WTC11 (cell line): Measurements from ENCODE around the gene CANX. TPM values are rescaled to one million over a fixed set of nuclear protein-coding genes. Genes with fewer than 3 reads are reported as not detected.

ENCODE experiments used
- ATAC-seq: fragments of 200-7000 bp; cut with Tn5 transposase; 2 replicates; pipeline ENCODE4 v1.10.0; 2021; ENCODE audit warnings: mild to moderate bottlenecking, moderate library complexity
- CTCF ChIA-PET: fragments of 300-600 bp; sonication (Branson Sonifier 250); formaldehyde crosslinking; loops from one replicate; lab custom pipeline; 2021; ENCODE audit warnings: antibody characterized with exemption; lab: Charles Lee
- POLR2A ChIA-PET: fragments of 350-600 bp; sonication (Branson Sonifier 250); formaldehyde crosslinking; loops from one replicate; lab custom pipeline; 2021; ENCODE audit warnings: antibody characterized with exemption; lab: Charles Lee
- DNase-seq: peaks from one replicate; pipeline ENCODE4 v3.0.0; 2021; ENCODE audit warnings: low spot score
- H3K27ac Mint-ChIP-seq: 2 replicates; pipeline ENCODE4 v1.8.0; 2021; ENCODE audit warnings: mixed read lengths
- H3K27me3 Mint-ChIP-seq: 2 replicates; pipeline ENCODE4 v1.8.0; 2021; ENCODE audit warnings: low read depth, mild to moderate bottlenecking, moderate library complexity, mixed read lengths
- H3K36me3 Mint-ChIP-seq: 2 replicates; pipeline ENCODE4 v1.8.0; 2021; ENCODE audit warnings: mixed read lengths
- H3K4me1 Mint-ChIP-seq: 2 replicates; pipeline ENCODE4 v1.8.0; 2022; ENCODE audit warnings: mixed read lengths
- H3K4me3 Mint-ChIP-seq: 2 replicates; pipeline ENCODE4 v1.8.0; 2021; ENCODE audit warnings: mild to moderate bottlenecking, moderate library complexity, mixed read lengths
- H3K9me3 Mint-ChIP-seq: 2 replicates; pipeline ENCODE4 v1.8.0; 2021; ENCODE audit warnings: mixed read lengths
- CBFB ChIP-seq: sonication (generic); formaldehyde crosslinking; IDR thresholded peaks from 2 replicates; pipeline ENCODE4 v1.8.1; 2022; ENCODE audit warnings: mild to moderate bottlenecking, low read depth, missing genetic modification reagents
- CREM ChIP-seq: sonication (generic); formaldehyde crosslinking; IDR thresholded peaks from 2 replicates; pipeline ENCODE4 v1.8.1; 2022; ENCODE audit warnings: mild to moderate bottlenecking, missing genetic modification reagents, moderate library complexity
- FOXJ3 ChIP-seq: sonication (generic); formaldehyde crosslinking; IDR thresholded peaks from 2 replicates; pipeline ENCODE4 v1.9.0; 2021; ENCODE audit warnings: missing genetic modification reagents, mild to moderate bottlenecking, borderline replicate concordance
- FOXP1 ChIP-seq: sonication (generic); formaldehyde crosslinking; IDR thresholded peaks from 2 replicates; pipeline ENCODE4 v1.8.0; 2022; ENCODE audit warnings: missing genetic modification reagents, mild to moderate bottlenecking, moderate library complexity, borderline replicate concordance
- GTF2I ChIP-seq: fragments of 250-450 bp; sonication (Bioruptor Pico); conservative IDR thresholded peaks from 2 replicates; pipeline ENCODE4 v1.4.0; 2021; ENCODE audit warnings: mild to moderate bottlenecking
- JUN ChIP-seq: sonication (generic); formaldehyde crosslinking; IDR thresholded peaks from 2 replicates; pipeline ENCODE4 v1.8.0; 2023; ENCODE audit warnings: mild to moderate bottlenecking, missing genetic modification reagents
- OVOL2 ChIP-seq: fragments of 250-450 bp; sonication (Bioruptor Pico); IDR thresholded peaks from 2 replicates; pipeline ENCODE4 v1.9.0; 2021; ENCODE audit warnings: mild to moderate bottlenecking, borderline replicate concordance
- SP1 ChIP-seq: sonication (generic); formaldehyde crosslinking; conservative IDR thresholded peaks from 2 replicates; pipeline ENCODE4 v1.8.1; 2022; ENCODE audit warnings: missing genetic modification reagents
- TCF7 ChIP-seq: sonication (generic); formaldehyde crosslinking; IDR thresholded peaks from 2 replicates; pipeline ENCODE4 v1.8.0; 2022; ENCODE audit warnings: mild to moderate bottlenecking, low read depth, missing genetic modification reagents, moderate library complexity
- TEAD1 ChIP-seq: sonication (generic); formaldehyde crosslinking; IDR thresholded peaks from 2 replicates; pipeline ENCODE4 v1.8.0; 2022; ENCODE audit warnings: mild to moderate bottlenecking, missing genetic modification reagents
- TP53 ChIP-seq: sonication (generic); formaldehyde crosslinking; IDR thresholded peaks from 2 replicates; pipeline ENCODE4 v1.8.1; 2023; ENCODE audit warnings: mild to moderate bottlenecking, missing genetic modification reagents
- ZNF219 ChIP-seq: sonication (generic); formaldehyde crosslinking; IDR thresholded peaks from 2 replicates; pipeline ENCODE4 v1.8.0; 2023; ENCODE audit warnings: missing genetic modification reagents, mild to moderate bottlenecking, borderline replicate concordance
- ZNF416 ChIP-seq: fragments of 250-450 bp; sonication (Bioruptor Pico); IDR thresholded peaks from 2 replicates; pipeline ENCODE4 v1.9.0; 2021; ENCODE audit warnings: mild to moderate bottlenecking, inconsistent platforms
- total RNA-seq: library from RNA; stranded (reverse); gene quantifications from 3 replicates; pipeline ENCODE4 v1.2.3, GENCODE V29; 2021
- TF ChIP-seq, protein P1 (sequence below): fragments of 250-450 bp; sonication (Bioruptor Pico); IDR thresholded peaks from 2 replicates; pipeline ENCODE4 v1.8.0; 2021; ENCODE audit warnings: mild to moderate bottlenecking
- TF ChIP-seq, protein P2 (sequence below): sonication (generic); formaldehyde crosslinking; IDR thresholded peaks from 2 replicates; pipeline ENCODE4 v1.8.1; 2023; ENCODE audit warnings: mild to moderate bottlenecking, moderate library complexity, missing genetic modification reagents
- TF ChIP-seq, protein P3 (sequence below): sonication (generic); formaldehyde crosslinking; IDR thresholded peaks from 2 replicates; pipeline ENCODE4 v1.8.1; 2023; ENCODE audit warnings: mild to moderate bottlenecking, missing genetic modification reagents
- TF ChIP-seq, protein P4 (sequence below): sonication (generic); formaldehyde crosslinking; IDR thresholded peaks from 2 replicates; pipeline ENCODE4 v1.8.0; 2022; ENCODE audit warnings: missing genetic modification reagents
- TF ChIP-seq, protein P5 (sequence below): sonication (generic); formaldehyde crosslinking; IDR thresholded peaks from 2 replicates; pipeline ENCODE4 v1.8.1; 2022; ENCODE audit warnings: mild to moderate bottlenecking, moderate library complexity, missing genetic modification reagents
- TF ChIP-seq, protein P6 (sequence below): fragments of 250-450 bp; sonication (Bioruptor Pico); IDR thresholded peaks from 2 replicates; pipeline ENCODE4 v1.9.0; 2021; ENCODE audit warnings: mild to moderate bottlenecking

CANX gene
- total RNA-seq, 1 experiment from 2014 or later = 611 TPM

DNA sequence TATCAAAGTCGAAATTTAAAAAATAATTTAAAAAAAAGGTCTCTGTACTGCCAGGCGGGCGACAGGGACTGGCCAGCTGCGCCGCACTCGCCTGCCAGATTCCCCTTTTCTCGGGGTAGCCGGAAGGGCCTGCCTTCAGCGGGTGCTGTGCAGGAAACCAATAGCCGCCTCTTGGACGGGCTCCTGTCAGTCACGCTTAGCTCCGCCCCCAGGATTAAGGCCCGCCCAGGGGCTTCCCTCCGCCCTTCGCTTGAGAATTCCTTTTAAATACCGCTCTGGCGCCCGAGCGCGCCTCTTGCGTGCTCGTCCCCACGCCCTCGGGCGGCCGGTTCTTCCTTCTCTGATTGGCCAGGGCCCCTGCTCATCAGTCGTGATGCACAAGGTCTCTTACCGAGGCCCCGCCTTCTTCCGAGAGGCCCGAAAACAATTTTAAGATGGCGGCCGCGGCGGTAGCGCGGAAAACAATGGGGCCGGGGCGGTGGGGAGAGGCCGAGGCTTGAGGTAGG is 33.7 kb downstream of the CANX start, which contains the start of gene MAML1 (continued):
- TF ChIP-seq, protein P1, sequence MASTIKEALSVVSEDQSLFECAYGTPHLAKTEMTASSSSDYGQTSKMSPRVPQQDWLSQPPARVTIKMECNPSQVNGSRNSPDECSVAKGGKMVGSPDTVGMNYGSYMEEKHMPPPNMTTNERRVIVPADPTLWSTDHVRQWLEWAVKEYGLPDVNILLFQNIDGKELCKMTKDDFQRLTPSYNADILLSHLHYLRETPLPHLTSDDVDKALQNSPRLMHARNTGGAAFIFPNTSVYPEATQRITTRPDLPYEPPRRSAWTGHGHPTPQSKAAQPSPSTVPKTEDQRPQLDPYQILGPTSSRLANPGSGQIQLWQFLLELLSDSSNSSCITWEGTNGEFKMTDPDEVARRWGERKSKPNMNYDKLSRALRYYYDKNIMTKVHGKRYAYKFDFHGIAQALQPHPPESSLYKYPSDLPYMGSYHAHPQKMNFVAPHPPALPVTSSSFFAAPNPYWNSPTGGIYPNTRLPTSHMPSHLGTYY = 0 out of 2 replicates have a peak, but pooled peaks have one; percentile 5
- no peak for TF ChIP-seq OVOL2
- TF ChIP-seq FOXP1 (CRISPR knock-in tag) = no peak
- TF ChIP-seq, protein P2, sequence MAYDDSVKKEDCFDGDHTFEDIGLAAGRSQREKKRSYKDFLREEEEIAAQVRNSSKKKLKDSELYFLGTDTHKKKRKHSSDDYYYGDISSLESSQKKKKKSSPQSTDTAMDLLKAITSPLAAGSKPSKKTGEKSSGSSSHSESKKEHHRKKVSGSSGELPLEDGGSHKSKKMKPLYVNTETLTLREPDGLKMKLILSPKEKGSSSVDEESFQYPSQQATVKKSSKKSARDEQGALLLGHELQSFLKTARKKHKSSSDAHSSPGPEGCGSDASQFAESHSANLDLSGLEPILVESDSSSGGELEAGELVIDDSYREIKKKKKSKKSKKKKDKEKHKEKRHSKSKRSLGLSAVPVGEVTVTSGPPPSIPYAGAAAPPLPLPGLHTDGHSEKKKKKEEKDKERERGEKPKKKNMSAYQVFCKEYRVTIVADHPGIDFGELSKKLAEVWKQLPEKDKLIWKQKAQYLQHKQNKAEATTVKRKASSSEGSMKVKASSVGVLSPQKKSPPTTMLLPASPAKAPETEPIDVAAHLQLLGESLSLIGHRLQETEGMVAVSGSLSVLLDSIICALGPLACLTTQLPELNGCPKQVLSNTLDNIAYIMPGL = no peak
- no peak for TF ChIP-seq GTF2I (CRISPR knock-in tag)
- no peak for TF ChIP-seq CBFB (CRISPR knock-in tag)
- TF ChIP-seq, protein P3, sequence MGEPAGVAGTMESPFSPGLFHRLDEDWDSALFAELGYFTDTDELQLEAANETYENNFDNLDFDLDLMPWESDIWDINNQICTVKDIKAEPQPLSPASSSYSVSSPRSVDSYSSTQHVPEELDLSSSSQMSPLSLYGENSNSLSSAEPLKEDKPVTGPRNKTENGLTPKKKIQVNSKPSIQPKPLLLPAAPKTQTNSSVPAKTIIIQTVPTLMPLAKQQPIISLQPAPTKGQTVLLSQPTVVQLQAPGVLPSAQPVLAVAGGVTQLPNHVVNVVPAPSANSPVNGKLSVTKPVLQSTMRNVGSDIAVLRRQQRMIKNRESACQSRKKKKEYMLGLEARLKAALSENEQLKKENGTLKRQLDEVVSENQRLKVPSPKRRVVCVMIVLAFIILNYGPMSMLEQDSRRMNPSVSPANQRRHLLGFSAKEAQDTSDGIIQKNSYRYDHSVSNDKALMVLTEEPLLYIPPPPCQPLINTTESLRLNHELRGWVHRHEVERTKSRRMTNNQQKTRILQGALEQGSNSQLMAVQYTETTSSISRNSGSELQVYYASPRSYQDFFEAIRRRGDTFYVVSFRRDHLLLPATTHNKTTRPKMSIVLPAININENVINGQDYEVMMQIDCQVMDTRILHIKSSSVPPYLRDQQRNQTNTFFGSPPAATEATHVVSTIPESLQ (CRISPR knock-in tag) = no peak
- TF ChIP-seq, protein P4, sequence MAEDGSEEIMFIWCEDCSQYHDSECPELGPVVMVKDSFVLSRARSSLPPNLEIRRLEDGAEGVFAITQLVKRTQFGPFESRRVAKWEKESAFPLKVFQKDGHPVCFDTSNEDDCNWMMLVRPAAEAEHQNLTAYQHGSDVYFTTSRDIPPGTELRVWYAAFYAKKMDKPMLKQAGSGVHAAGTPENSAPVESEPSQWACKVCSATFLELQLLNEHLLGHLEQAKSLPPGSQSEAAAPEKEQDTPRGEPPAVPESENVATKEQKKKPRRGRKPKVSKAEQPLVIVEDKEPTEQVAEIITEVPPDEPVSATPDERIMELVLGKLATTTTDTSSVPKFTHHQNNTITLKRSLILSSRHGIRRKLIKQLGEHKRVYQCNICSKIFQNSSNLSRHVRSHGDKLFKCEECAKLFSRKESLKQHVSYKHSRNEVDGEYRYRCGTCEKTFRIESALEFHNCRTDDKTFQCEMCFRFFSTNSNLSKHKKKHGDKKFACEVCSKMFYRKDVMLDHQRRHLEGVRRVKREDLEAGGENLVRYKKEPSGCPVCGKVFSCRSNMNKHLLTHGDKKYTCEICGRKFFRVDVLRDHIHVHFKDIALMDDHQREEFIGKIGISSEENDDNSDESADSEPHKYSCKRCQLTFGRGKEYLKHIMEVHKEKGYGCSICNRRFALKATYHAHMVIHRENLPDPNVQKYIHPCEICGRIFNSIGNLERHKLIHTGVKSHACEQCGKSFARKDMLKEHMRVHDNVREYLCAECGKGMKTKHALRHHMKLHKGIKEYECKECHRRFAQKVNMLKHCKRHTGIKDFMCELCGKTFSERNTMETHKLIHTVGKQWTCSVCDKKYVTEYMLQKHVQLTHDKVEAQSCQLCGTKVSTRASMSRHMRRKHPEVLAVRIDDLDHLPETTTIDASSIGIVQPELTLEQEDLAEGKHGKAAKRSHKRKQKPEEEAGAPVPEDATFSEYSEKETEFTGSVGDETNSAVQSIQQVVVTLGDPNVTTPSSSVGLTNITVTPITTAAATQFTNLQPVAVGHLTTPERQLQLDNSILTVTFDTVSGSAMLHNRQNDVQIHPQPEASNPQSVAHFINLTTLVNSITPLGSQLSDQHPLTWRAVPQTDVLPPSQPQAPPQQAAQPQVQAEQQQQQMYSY (CRISPR knock-in tag) = no peak
- TF ChIP-seq TEAD1 = peak; percentile 86; the same call in 1 of the 2 replicates
- TF ChIP-seq ZNF219 = no peak
- TF ChIP-seq, all 79 proteins: peak for 11

DNA sequence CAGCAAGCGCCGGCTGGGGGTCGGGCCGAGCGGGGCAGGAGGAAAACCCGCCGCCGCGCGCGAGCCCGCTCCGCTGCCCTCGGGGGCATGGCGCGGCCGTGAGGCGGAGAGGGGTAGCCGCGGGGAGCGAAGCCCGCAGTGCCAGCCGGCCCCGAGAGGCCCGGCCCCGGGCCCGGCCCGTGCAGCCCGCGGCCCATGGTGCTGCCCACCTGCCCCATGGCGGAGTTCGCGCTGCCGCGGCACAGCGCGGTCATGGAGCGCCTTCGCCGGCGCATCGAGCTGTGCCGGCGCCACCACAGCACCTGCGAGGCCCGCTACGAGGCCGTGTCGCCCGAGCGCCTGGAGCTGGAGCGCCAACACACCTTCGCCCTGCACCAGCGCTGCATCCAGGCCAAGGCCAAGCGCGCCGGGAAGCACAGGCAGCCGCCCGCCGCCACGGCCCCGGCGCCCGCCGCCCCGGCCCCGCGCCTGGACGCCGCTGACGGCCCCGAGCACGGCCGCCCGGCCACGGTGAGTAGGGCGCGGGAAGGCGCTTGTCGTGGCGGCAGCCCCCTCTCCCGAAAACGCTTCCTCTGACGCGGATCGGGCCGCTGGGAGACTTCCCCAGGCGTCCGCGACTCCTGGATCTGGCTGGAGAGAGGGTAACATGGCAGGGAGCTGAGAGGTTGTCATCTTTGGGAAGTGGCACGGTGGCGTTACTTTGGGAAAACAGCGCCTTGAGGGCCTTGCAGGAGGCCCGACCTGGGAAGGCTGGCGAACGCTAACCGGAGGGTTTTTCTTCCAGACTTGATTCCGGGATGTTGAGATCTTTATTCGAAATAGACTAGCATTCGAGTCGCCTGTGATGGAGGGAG is 34.4 kb downstream of the CANX start:
- H3K4me3 Mint-ChIP-seq = peak overlapping the region; percentile 96
- DNase-seq = peak; percentile 52
- peak; percentile 22 for ATAC-seq
- H3K4me1 Mint-ChIP-seq = peaks cover 23% of the 10 kb centered on the region
- H3K36me3 Mint-ChIP-seq = peaks cover 38% of the 10 kb centered on the region
- H3K27ac Mint-ChIP-seq = peak overlapping the region; percentile 97
- ChIA-PET POLR2A (interaction anchor here (0.6 to 2.0 kb wide), 7 partner anchors 9 to 590 kb away, joined by 3 to 6 read pairs (median 4); partner anchors contain the start of gene HNRNPH1), CTCF (interaction anchor here (1.0 to 2.0 kb wide), 5 partner anchors 16 to 100 kb away, joined by 3 to 11 read pairs (median 4); no protein-coding TSS in a partner anchor)
- H3K27me3 Mint-ChIP-seq = no peaks in the 10 kb centered on the region
- no peaks in the 10 kb centered on the region for H3K9me3 Mint-ChIP-seq
- TF ChIP-seq, protein P2 = no peak
- TF ChIP-seq TEAD1 = peak; percentile 4
- peak; percentile 67; the same call in 1 of the 2 replicates for TF ChIP-seq JUN
- TF ChIP-seq CREM (CRISPR knock-in tag) = no peak
- TF ChIP-seq, protein P5, sequence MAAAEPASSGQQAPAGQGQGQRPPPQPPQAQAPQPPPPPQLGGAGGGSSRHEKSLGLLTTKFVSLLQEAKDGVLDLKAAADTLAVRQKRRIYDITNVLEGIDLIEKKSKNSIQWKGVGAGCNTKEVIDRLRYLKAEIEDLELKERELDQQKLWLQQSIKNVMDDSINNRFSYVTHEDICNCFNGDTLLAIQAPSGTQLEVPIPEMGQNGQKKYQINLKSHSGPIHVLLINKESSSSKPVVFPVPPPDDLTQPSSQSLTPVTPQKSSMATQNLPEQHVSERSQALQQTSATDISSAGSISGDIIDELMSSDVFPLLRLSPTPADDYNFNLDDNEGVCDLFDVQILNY (CRISPR knock-in tag) = no peak
- peak; percentile 42 for TF ChIP-seq TCF7 (CRISPR knock-in tag)
- peak; percentile 89; the same call in 1 of the 2 replicates for TF ChIP-seq TP53 (CRISPR knock-in tag)
- 0 out of 2 replicates have a peak, but pooled peaks have one; percentile 66 for TF ChIP-seq CBFB (CRISPR knock-in tag)
- TF ChIP-seq FOXJ3 (CRISPR knock-in tag) = no peak
- TF ChIP-seq, protein P6, sequence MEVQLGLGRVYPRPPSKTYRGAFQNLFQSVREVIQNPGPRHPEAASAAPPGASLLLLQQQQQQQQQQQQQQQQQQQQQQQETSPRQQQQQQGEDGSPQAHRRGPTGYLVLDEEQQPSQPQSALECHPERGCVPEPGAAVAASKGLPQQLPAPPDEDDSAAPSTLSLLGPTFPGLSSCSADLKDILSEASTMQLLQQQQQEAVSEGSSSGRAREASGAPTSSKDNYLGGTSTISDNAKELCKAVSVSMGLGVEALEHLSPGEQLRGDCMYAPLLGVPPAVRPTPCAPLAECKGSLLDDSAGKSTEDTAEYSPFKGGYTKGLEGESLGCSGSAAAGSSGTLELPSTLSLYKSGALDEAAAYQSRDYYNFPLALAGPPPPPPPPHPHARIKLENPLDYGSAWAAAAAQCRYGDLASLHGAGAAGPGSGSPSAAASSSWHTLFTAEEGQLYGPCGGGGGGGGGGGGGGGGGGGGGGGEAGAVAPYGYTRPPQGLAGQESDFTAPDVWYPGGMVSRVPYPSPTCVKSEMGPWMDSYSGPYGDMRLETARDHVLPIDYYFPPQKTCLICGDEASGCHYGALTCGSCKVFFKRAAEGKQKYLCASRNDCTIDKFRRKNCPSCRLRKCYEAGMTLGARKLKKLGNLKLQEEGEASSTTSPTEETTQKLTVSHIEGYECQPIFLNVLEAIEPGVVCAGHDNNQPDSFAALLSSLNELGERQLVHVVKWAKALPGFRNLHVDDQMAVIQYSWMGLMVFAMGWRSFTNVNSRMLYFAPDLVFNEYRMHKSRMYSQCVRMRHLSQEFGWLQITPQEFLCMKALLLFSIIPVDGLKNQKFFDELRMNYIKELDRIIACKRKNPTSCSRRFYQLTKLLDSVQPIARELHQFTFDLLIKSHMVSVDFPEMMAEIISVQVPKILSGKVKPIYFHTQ (CRISPR knock-in tag) = 0 out of 2 replicates have a peak, but pooled peaks have one; percentile 27
- peak; percentile 9; the same call in 1 of the 2 replicates for TF ChIP-seq SP1
- TF ChIP-seq ZNF416 = peak; percentile 4; the same call in 1 of the 2 replicates
- peak; percentile 49; the same call in 1 of the 2 replicates for TF ChIP-seq FOXP1 (CRISPR knock-in tag)
